ENCODE results near the gene CD33.

CD33 gene

GRCh38 chr19:51259348-51260245, 34.7 kb downstream of the CD33 start:
- no peak for DNase-seq

- no peak for DNase-seq
These were observed 38.9 kb downstream of the CD33 start for GRCh38 chr19:51263808-51264207.

- no peak for DNase-seq
These were observed 46.2 kb downstream of the CD33 start for GRCh38 chr19:51271067-51271466.

- no peak for DNase-seq
These were observed 47.4 kb downstream of the CD33 start for GRCh38 chr19:51272183-51272810.

GRCh38 chr19:51274049-51274770, 49.3 kb downstream of the CD33 start:
- no peak for DNase-seq

GRCh38 chr19:51277112-51277511, 52.2 kb downstream of the CD33 start:
- DNase-seq = no peak

- no peak for DNase-seq
These were observed 57.5 kb downstream of the CD33 start for GRCh38 chr19:51282335-51282734.

- DNase-seq = no peak
These were observed 60.8 kb downstream of the CD33 start for GRCh38 chr19:51285682-51286081.

Measured in NCI-H774 (cell line).